Glomerular visceral epithelial cell (primary cell): Measurements from ENCODE around the gene EPAS1.

ENCODE experiments used
- DNase-seq: peaks from one replicate; pipeline ENCODE4 v3.0.0-alpha.2; 2016; ENCODE audit errors: extremely low spot score

Gene EPAS1

DNA sequence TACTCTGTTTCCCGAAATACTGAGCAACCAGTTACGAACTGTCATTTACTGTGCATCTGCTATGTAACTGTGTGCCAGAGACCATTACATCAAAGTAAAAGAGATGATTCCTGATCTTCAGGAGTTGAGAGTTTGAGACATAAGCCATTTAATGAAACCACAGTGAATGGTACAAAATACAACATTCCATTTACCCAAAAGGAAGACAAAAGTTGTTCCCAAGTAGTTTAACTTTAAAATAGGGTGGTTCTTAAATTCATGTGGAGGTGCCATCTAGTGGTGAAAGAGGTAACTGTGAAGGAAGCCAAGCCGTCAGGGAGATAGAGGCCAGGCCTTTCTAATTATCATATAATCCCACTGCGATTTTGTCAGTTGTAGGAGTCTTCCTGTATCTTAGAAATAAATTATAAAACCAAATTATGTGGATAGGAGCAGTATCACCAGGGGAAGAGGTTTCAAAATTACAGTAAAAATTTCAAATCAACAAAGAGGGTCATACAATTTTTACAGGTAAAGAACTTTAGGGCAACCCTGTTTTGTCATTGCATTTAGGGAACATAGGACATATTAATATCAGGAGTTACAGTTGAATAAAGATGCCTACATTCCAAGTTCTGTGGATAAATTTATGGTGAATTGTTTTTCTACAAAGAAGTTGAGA lies 67.7 kb downstream of the EPAS1 start:
- DNase-seq: peak; percentile 55

DNA sequence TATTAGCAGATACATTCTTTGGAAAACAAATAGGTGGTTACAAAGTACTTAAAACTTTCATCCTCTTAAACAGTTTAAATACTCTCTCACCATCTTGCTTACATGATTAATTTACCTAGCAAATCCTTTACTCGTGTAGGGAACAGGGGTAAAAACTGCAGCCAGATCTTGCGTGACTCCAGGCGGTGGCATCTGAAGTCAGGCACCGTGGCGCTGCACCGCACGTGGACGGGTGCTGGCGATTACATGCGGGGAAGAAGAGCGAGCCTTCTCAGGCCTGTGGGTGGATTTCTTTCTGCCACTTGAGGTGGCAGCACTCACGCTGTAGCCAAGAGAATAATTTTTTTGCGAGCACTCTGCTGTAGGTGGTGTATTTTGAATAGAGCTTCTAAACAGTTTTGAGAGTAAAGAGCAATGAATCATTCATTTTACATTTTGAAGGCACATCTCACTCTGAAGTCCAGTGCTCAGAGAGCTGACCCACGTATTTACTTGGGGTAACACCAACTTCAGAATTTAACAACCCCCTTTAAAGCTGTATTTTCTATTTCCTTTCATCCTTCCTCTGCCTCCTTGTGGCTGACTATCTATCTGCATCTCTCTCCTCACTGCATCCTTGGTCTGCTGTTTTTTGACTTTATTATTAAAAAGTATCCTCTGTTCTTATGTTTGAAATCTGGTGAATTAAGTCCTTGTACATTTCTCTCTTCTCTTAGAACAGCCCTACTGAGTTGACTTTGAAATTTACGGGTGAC lies 68.9 kb downstream of the EPAS1 start:
- DNase-seq: no peak

DNA sequence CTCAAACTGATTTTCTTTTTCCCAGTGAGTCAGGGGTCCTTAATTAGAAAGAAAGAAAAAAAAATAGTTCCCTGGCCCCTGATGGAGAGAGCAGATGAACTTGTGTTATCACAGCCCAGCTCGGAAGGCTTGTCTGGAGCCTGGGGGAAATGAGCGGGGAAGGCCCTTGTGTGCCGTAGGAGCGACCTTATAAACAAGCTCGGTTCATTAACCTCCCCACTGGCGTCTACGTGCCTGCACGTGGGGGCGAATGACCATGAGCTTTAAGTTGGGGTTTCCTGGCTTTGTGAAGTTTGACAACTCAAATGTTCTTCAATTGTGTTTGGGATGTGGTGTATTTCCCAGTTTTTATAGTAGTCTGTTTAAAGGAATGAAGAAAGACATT lies 69.5 kb downstream of the EPAS1 start:
- no peak for DNase-seq

DNA sequence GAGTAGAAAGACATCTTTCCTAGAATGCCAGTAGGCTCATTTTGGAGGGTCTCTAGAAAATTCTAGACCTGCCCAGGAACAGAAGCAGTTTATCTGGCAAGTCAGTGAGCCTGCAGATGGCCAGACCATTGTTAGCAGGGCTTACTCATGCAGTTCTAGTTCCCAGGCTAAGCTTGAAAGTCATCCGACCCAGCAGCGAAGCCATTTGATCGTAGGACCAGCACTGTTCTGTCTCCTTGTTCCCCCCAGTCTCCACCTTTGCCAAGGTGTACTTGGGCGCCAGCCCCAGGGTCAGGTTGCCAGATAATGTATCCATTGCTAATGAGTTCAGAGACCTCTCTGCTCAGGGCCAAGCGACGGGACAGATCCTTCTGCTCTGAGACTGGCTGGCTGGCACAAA lies 70.1 kb downstream of the EPAS1 start:
- no peak for DNase-seq

DNA sequence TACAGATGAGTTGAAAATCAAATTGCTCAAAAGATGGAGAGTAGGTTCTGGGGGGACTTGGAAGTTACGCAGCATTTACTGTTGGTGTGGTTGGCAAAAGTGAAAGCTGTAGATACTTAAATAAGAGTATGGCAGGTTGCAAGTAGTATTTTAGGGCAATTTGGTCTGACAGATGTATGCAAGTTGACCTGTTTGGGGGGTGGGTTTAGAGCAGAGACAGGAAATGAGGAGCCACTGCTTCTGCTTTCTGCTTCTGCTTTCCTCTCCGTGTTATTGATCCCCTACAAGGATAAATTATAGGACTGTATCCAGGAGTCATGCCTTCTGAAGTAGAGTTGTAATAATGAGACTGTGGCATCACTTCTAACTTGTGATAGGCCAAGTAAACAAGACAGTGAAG lies 71.2 kb downstream of the EPAS1 start:
- no peak for DNase-seq

DNA sequence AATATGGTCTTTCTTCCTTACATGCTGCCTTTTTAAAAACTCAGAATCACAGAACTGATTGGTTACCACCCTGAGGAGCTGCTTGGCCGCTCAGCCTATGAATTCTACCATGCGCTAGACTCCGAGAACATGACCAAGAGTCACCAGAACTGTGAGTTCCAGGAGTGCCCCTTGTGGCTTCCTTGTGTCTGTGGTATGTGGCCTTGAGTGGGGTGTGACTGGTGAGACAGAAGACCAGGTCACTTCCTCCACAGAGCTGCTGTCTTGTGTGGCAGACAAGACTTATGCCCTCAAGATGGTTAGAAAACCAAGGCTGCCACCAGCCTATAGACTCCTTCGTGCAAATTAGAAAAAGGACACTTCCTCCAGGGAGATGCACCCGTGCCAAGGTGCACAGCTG lies 72.6 kb downstream of the EPAS1 start:
- no peak for DNase-seq

DNA sequence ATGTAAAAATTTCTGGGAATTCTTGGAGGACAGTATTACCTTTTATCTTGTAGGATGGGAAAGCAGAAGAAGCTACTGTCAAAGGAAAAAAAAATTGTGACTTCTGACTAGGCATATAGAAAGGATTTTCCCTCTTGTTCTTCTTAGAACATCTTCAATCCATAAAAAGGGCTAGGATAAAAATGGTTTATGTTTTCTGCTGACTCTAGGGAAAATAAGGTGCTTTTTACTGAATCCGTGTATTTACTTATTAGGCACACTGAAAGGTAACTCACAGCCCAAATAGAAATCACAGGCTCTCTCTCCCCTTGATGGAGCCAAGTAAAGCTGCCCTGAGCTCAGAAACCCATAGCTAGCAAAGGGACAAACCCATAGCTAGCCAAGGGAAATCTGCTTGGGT lies 74.6 kb downstream of the EPAS1 start:
- DNase-seq: no peak

DNA sequence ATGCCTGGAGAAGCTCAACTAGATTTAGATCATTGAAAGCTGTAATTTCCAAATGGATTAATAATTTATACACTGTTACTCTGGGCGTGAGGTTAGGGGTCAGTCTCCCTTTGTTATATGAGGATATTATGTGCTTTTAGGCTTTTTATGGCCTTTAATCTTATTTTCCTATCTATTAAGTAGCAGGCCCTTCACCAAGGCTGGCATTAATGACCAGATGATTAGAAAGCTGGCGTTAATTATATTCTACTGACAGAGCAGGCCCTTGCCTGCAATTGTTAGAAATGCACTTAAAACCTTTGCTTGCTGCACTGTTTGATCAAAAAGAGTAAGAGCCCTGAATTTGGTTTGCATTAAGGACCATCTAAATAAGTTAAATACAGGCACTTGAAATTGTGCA lies 75.3 kb downstream of the EPAS1 start:
- DNase-seq: no peak

DNA sequence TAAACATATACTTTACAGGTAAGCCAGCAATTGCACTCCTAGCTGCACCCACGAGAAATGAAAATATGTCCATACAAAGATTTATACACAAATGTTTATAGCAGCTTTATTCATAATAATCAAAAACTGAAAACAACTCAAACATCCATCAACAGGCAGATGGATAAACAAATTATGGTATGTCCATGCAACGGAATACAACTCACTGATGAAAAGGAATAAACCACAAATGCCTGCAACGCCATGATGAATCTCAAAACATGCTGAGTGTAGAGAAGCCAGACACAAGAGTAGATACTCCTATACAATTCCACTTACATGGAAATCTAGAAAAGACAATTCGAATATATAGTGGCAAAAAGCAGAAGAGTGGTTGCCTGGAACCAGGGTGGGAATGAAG lies 76.0 kb downstream of the EPAS1 start:
- no peak for DNase-seq

DNA sequence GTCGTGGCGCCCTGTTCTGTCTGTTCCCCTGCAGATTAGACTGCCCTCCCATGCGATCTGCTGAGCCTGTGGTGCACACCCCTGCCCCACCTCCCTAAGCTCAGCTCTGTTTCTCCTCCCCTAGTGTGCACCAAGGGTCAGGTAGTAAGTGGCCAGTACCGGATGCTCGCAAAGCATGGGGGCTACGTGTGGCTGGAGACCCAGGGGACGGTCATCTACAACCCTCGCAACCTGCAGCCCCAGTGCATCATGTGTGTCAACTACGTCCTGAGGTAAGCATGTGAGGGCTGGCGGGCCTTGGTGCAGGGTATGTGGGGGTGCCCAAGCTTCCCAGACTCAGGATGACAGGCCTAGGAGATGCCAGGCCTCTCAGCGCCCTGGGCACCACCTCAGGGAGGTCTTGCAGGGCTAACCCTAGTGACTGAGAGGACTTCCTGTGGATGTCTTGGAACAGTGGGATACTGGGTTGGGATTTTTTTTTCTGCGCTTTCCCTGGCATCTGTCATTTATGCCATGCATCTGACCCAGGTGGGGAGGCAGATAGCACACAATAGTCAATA lies 78.4 kb downstream of the EPAS1 start:
- no peak for DNase-seq

DNA sequence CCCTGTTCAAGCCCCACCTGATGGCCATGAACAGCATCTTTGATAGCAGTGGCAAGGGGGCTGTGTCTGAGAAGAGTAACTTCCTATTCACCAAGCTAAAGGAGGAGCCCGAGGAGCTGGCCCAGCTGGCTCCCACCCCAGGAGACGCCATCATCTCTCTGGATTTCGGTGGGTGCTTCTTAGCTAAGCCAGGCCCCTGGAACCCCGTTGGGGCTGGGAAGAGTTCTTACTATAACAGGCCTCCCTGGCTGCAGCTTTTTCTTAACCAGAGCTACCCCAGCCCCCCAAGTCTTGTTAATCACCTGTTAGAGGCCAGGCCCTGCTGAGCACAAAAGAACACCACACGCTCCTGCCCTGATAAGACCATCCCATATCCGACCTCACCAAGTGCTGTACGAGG lies 79.4 kb downstream of the EPAS1 start:
- DNase-seq: no peak

DNA sequence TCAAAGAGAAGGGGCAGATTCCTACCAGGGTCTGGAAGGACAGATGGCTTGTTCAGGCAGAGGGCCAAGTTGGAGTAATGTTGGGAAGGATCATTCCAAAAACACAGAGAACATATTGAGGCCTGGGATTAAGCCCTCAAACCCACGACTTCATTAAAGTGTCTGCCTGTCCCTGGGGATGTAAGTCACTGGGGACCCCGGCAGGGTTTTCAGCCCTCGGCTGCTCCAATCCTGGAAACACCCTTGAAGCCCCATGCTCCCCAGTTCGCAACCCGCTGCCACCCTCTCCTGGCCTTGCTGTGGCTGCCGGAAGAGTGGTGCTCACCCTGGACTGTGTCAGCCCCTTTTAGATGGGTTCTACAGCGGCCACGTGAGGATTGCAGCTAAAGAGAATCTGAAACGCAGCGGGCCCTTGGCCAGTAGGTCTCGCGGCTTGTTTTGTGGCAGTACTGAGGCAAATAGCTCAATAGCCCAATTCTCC lies 79.9 kb downstream of the EPAS1 start:
- no peak for DNase-seq

DNA sequence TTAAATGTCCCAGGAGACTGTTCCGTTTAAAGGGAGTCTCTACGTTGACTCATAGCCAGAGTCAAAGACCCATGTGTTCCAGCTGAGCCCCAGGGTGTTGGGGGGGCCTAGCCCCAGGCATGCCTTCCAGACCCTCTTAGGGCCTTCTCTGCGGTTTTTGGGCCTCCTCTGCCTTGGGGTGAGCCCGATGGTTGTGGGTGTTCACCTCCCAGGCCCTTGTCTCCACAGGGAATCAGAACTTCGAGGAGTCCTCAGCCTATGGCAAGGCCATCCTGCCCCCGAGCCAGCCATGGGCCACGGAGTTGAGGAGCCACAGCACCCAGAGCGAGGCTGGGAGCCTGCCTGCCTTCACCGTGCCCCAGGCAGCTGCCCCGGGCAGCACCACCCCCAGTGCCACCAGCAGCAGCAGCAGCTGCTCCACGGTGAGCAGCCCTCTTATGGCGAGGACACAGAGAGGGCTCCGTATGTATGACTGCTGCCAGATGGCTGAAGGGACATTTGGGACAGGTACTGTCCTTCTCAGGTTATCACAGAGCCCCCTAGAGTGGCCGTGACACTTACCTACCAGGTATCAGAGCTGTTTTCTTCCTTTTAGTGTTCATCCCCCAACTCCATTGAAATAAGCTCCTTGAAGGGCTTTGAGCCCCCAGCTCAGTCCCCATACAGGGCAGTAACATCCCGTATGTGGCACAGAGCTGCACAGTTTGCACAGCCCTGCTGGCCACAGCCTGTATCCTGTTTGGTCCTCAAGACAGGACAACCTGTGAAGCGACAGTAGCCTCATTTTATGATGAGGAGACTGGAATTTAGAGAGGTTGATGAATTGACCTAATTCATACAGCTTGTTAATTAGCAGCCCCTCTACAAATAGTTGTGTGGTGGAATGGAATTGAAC lies 80.7 kb downstream of the EPAS1 start:
- DNase-seq: no peak

DNA sequence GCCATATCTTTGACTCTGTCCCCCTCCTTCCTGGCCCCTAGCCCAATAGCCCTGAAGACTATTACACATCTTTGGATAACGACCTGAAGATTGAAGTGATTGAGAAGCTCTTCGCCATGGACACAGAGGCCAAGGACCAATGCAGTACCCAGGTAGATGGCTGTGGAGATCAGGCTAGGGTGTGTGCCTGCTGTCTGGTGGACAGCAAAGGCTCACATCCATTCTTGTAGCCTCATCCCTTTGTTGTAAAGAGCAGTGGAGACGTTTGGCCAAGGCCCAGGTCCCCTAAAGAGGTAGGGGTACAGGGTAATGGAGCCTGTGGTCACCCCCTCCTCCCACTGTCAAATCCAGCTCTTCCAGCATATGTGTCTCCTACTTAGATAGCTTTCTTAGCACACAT lies 81.4 kb downstream of the EPAS1 start:
- no peak for DNase-seq

DNA sequence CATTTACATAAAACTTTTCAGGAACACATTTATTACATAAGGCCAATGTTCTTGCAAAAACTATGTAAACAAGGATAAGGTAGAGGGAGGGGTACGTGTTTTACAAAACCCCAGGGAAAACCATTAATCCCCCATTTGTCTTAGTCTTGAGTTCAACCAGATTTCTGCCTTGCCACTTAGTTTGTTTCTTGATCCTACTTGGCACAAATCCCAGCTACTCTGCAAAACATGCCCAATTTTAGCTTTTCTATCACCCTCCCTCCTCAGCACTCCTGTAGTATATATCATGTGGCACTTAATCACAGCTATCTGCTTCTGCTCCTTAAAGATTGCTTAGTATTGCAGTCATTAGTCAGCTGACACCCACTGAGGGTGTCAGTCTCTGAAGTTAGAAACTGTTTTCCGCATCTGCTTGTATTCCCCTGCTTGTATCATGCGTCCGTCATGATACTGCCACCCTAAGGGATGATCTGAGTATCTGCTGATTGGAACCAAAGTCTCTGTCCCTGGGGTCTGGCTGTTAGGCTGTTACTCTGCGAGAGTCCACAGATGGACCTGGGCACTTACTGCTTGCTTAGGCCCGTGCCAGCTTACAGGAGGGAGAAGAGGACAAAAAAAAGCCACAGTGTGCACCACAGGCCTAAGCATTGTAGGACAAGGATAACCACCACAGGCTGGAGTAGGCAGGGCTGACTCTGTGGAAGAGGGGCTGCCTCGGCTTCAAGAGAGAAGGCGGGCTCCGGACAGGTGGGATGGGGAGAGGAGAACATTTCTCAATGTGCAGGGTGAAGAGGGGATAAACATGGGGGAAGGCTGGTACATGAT lies 82.2 kb downstream of the EPAS1 start:
- DNase-seq: no peak

DNA sequence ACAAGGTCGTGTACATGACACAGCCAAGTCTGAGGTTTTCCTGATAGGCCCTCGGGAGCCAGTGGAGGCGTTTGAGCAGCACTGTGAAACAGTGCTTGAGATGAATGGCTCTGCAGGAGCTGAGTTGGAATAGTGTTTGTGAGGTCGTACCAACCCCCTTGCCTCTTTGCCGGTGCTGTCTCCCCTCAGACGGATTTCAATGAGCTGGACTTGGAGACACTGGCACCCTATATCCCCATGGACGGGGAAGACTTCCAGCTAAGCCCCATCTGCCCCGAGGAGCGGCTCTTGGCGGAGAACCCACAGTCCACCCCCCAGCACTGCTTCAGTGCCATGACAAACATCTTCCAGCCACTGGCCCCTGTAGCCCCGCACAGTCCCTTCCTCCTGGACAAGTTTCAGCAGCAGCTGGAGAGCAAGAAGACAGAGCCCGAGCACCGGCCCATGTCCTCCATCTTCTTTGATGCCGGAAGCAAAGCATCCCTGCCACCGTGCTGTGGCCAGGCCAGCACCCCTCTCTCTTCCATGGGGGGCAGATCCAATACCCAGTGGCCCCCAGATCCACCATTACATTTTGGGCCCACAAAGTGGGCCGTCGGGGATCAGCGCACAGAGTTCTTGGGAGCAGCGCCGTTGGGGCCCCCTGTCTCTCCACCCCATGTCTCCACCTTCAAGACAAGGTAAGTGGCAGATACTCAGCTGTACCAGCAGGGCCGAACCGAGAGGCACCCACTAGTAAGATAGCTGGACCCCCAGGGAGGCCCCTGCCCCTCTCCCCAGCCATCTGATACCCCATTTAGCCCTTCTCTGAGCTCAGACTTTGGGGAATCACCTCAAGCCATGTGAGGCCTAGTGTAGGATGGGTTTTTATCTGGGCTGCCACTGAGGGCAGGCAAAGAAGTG lies 83.1 kb downstream of the EPAS1 start:
- DNase-seq: no peak

DNA sequence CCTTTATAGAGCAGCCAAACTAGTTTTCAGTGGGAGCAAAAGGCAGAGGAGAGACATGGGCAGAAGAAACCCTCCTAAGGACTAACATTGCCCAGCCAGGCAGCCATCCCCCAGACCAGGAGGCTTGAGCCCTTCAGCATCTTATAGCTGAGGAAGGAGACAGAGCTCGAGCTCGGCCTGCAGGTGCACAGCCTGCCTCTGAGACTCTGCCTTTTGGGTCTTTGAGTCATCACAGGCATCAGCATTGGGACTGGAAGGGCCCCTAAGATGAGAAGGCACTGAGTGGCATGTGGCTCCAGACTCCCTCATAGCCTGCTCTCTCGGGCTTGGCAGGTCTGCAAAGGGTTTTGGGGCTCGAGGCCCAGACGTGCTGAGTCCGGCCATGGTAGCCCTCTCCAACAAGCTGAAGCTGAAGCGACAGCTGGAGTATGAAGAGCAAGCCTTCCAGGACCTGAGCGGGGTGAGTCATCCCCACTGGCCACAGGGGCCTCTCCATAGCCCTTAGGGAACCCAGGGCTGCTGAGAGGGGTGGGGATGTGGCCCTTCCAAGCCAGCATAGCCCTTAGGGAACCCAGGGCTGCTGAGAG lies 84.1 kb downstream of the EPAS1 start:
- DNase-seq: no peak

DNA sequence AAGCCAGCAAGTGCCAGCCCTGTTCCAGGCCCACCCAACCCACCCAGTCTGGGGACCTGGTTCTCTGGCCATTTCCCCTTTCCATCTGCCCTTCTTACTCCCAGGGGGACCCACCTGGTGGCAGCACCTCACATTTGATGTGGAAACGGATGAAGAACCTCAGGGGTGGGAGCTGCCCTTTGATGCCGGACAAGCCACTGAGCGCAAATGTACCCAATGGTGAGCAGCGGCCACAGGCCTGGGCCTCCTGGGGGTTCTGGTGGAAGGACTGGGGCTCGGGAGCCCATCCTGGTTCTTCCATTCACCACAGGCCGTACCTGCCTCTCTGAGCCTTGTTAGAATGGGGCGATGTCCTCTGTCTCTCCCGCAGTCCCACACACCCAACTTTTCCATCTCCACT lies 84.7 kb downstream of the EPAS1 start:
- DNase-seq: no peak

DNA sequence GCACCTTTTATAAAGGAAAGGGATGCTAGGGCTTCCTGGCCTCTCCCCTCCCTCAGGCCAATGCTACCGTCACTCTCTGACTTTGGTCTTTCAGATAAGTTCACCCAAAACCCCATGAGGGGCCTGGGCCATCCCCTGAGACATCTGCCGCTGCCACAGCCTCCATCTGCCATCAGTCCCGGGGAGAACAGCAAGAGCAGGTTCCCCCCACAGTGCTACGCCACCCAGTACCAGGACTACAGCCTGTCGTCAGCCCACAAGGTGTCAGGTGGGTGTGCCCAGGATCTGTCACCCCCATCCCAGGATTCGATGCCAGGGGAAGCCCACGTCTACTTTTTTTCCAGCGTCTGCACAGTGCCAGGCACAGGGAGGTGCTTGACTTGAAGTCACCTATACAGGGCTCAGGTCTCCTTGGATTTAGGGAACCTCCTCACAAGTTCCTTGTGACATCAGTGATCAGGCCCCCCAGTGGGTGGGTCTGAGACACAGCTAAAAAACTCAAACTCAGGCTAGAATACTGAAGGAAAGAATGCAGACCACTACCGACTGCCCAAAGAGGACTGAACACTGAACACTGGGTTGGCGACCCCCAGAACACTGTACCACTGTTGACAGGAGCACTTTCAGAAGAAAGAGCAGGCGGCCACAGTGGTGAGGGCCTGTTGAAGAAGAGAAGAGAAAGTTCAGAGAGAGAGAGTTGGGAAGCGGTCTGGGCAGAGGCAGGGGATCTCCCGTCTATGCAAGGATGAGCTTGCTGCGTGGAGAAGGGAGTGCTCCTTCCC lies 85.3 kb downstream of the EPAS1 start:
- no peak for DNase-seq
